DND-41 (cell line): Measurements from ENCODE around the gene SCN5A.

ENCODE experiments used
- ATAC-seq: fragments of 200-7000 bp; cut with Tn5 transposase; 3 replicates; pipeline ENCODE4 v1.9.1; 2021; ENCODE audit warnings: low read depth; ENCODE audit not compliant: insufficient read depth
- DNase-seq: peaks from one replicate; pipeline ENCODE4 v3.0.0-alpha.2; 2020
- H2AFZ ChIP-seq: 2 replicates; pipeline ENCODE4 v1.6.0; 2012; ENCODE audit warnings: low read depth, low read length
- H3K27ac ChIP-seq: 2 replicates; pipeline ENCODE4 v1.5.1; 2012; ENCODE audit warnings: low read length, inconsistent platforms
- H3K27me3 ChIP-seq: fragments of 200-600 bp; sonication (generic); 2 replicates; pipeline ENCODE4 v1.6.0; 2012; ENCODE audit warnings: low read length, mild to moderate bottlenecking, inconsistent platforms; ENCODE audit not compliant: insufficient read depth, poor library complexity
- H3K36me3 ChIP-seq: 2 replicates; pipeline ENCODE4 v1.5.1; 2012; ENCODE audit warnings: low read length, inconsistent platforms; ENCODE audit not compliant: insufficient read depth
- H3K4me1 ChIP-seq: 2 replicates; pipeline ENCODE4 v1.5.1; 2012; ENCODE audit warnings: mild to moderate bottlenecking, low read length; ENCODE audit not compliant: insufficient read depth
- H3K4me2 ChIP-seq: 2 replicates; pipeline ENCODE4 v1.6.0; 2012; ENCODE audit warnings: mild to moderate bottlenecking, moderate library complexity, low read length, inconsistent platforms; ENCODE audit not compliant: insufficient read depth
- H3K4me3 ChIP-seq, 2 experiments: fragments of 200-600 bp in 1 of 2; shearing (Covaris generic) in 1 of 2; 2 replicates each; pipeline ENCODE4 v1.5.1; 2012 to 2016; ENCODE audit warnings: inconsistent platforms in 2 of 2, low read length in 2 of 2, mild to moderate bottlenecking in 2 of 2, low read depth in 1 of 2, moderate library complexity in 1 of 2
- H3K79me2 ChIP-seq: 2 replicates; pipeline ENCODE4 v1.6.0; 2012; ENCODE audit warnings: low read length, inconsistent platforms; ENCODE audit not compliant: insufficient read depth
- H3K9ac ChIP-seq: 2 replicates; pipeline ENCODE4 v1.6.0; 2012; ENCODE audit warnings: low read depth, mild to moderate bottlenecking, inconsistent platforms, low read length, moderate library complexity
- H3K9me3 ChIP-seq: 2 replicates; pipeline ENCODE4 v1.5.1; 2012; ENCODE audit warnings: low read length, moderate library complexity, mild to moderate bottlenecking, inconsistent platforms; ENCODE audit not compliant: insufficient read depth, severe bottlenecking
- H4K20me1 ChIP-seq: 2 replicates; pipeline ENCODE4 v1.6.0; 2012; ENCODE audit warnings: low read length; ENCODE audit not compliant: insufficient read depth
- CTCF ChIP-seq: IDR thresholded peaks from 2 replicates; pipeline ENCODE4 v1.5.1; 2012; ENCODE audit warnings: borderline replicate concordance, low read length, moderate library complexity, mild to moderate bottlenecking; ENCODE audit not compliant: poor library complexity, severe bottlenecking; ENCODE audit errors: extremely low read depth
- EZH2 ChIP-seq: IDR thresholded peaks from 3 replicates; pipeline ENCODE4 v1.6.1; 2012; ENCODE audit warnings: borderline replicate concordance, low read depth, mild to moderate bottlenecking, moderate library complexity, low read length, inconsistent platforms; ENCODE audit not compliant: severe bottlenecking

SCN5A gene

GRCh38 chr3:38542401-38543298 is 106.8 kb downstream of the SCN5A start:
- H2AFZ ChIP-seq, result no peak overlapping the region
- no peaks in the 10 kb centered on the region for H3K79me2 ChIP-seq
- H3K4me3 ChIP-seq, result no peak overlapping the region
- H3K9me3 ChIP-seq, result no peaks in the 10 kb centered on the region
- no peak overlapping the region for H3K4me2 ChIP-seq
- H3K27ac ChIP-seq, result no peak overlapping the region
- H4K20me1 ChIP-seq, result no peaks in the 10 kb centered on the region; the same call in 1 of the 2 replicates
- H3K9ac ChIP-seq, result no peak overlapping the region
- H3K4me1 ChIP-seq, result no peaks in the 10 kb centered on the region
- H3K27me3 ChIP-seq, result peaks cover 1% of the 10 kb centered on the region
- TF ChIP-seq EZH2 (no peak), CTCF (no peak)
- H3K36me3 ChIP-seq, result no peaks in the 10 kb centered on the region
- DNase-seq (no peak), ATAC-seq (no peak)

GRCh38 chr3:38541806-38542205 is 107.7 kb downstream of the SCN5A start:
- no peak overlapping the region for H3K9ac ChIP-seq

GRCh38 chr3:38538773-38539353 is 110.6 kb downstream of the SCN5A start:
- Histone ChIP-seq H3K9ac (no peak overlapping the region), H3K79me2 (no peaks in the 10 kb centered on the region), H2AFZ (no peak overlapping the region), H3K9me3 (no peaks in the 10 kb centered on the region), H3K4me1 (no peaks in the 10 kb centered on the region), H3K36me3 (peaks cover 6% of the 10 kb centered on the region; the same call in 1 of the 2 replicates), H3K27ac (no peak overlapping the region), H3K4me3 (no peak overlapping the region), H4K20me1 (no peaks in the 10 kb centered on the region; the same call in 1 of the 2 replicates), H3K4me2 (no peak overlapping the region), H3K27me3 (no peaks in the 10 kb centered on the region)
- no peak for DNase-seq
- no peak; the same call in 2 of the 3 replicates for ATAC-seq
- no peak for TF ChIP-seq EZH2
- TF ChIP-seq CTCF, result no peak

More at GRCh38 chr3:38541806-38542205, 107.7 kb downstream of the SCN5A start:
- no peak for TF ChIP-seq CTCF
- TF ChIP-seq EZH2, result no peak
- no peak for DNase-seq
- no peaks in the 10 kb centered on the region for H3K27me3 ChIP-seq
- H4K20me1 ChIP-seq, result no peaks in the 10 kb centered on the region; the same call in 1 of the 2 replicates
- no peak overlapping the region for H2AFZ ChIP-seq
- H3K36me3 ChIP-seq, result 0 out of 2 replicates have a peak, but pooled peaks cover 3% of the 10 kb centered on the region
- H3K4me1 ChIP-seq, result no peaks in the 10 kb centered on the region
- no peak overlapping the region for H3K4me3 ChIP-seq
- H3K9me3 ChIP-seq, result no peaks in the 10 kb centered on the region
- H3K79me2 ChIP-seq, result no peaks in the 10 kb centered on the region
- no peak for ATAC-seq
- H3K27ac ChIP-seq, result no peak overlapping the region
- no peak overlapping the region for H3K4me2 ChIP-seq
